ENCODE results near the gene FUZ.

- peak in 3 of 4 donors; percentile 34 to 82 (median 56) for TF ChIP-seq POLR2A (IDR thresholded peaks at IDR 0.05)
- TF ChIP-seq, protein P1, sequence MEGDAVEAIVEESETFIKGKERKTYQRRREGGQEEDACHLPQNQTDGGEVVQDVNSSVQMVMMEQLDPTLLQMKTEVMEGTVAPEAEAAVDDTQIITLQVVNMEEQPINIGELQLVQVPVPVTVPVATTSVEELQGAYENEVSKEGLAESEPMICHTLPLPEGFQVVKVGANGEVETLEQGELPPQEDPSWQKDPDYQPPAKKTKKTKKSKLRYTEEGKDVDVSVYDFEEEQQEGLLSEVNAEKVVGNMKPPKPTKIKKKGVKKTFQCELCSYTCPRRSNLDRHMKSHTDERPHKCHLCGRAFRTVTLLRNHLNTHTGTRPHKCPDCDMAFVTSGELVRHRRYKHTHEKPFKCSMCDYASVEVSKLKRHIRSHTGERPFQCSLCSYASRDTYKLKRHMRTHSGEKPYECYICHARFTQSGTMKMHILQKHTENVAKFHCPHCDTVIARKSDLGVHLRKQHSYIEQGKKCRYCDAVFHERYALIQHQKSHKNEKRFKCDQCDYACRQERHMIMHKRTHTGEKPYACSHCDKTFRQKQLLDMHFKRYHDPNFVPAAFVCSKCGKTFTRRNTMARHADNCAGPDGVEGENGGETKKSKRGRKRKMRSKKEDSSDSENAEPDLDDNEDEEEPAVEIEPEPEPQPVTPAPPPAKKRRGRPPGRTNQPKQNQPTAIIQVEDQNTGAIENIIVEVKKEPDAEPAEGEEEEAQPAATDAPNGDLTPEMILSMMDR (IDR thresholded peaks at IDR 0.05), result peak in 4 of 6 experiments; percentile 20 to 38 (median 34)
Measured at GRCh38 chr19:49766007-49766929, 46.8 kb downstream of the FUZ start.

Measured in upper lobe of left lung (tissue), 4 donors.